ENCODE measurements around the gene RTN4IP1.
"Not testable (repeated sequence)": the region's sequence is repeated elsewhere in the genome, so short reads cannot be mapped to it uniquely, and the experiment has no call there.

RTN4IP1 gene

DNA sequence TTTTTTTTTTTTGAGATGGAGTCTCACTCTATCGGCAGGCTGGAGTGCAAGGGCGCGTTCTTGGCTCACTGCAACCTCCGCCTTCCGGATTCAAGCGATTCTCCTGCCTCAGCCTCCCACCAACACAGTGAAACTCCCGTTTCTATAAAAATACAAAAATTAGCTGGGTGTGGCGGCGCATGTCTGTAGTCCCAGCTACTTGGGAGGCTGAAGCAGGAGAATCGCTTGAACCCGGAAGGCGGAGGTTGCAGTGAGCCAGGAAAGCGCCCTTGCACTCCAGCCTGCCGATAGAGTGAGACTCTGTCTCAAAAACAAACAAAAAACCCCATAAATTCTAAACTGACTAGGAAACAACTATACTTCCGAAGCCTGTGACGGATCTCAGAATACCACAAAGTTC lies 1.5 kb downstream of the RTN4IP1 start:
- H4K8ac ChIP-seq (ENCODE audit: low read depth, low read length); H3K79me1 ChIP-seq (ENCODE audit: low read length); H3K9ac ChIP-seq (ENCODE audit: low read length); H3K18ac ChIP-seq (ENCODE audit: low read length); H3K36me3 ChIP-seq (ENCODE audit: control insufficient read depth, insufficient read depth, low read length); H3K4me2 ChIP-seq (ENCODE audit: low read length); H3K4me3 ChIP-seq (ENCODE audit: low read length); H3K23ac ChIP-seq (ENCODE audit: low read length); H3K56ac ChIP-seq (ENCODE audit: low read length); H4K5ac ChIP-seq (ENCODE audit: low read length); H3K4me1 ChIP-seq (ENCODE audit: control insufficient read depth, low read depth, low read length); H3K4ac ChIP-seq (ENCODE audit: low read depth, low read length); H2BK120ac ChIP-seq (ENCODE audit: low read depth, low read length); H2BK5ac ChIP-seq (ENCODE audit: low read length); H3K27me3 ChIP-seq (ENCODE audit: insufficient read depth, low read length, poor library complexity); H2BK15ac ChIP-seq (replicated peaks; ENCODE audit: low read depth); H3K27ac ChIP-seq (ENCODE audit: low read depth, low read length); H2AK5ac ChIP-seq (ENCODE audit: low read length); DNase-seq: not testable (repeated sequence)
- no CpG with 5 or more reads among the region's 16 CpGs for WGBS (ENCODE audit: extremely low coverage, insufficient coverage, low lambda C conversion rate)
- peaks cover 12% of the 10 kb centered on the region for H3K79me2 ChIP-seq (ENCODE audit: control insufficient read depth, insufficient read depth, low read length)

DNA sequence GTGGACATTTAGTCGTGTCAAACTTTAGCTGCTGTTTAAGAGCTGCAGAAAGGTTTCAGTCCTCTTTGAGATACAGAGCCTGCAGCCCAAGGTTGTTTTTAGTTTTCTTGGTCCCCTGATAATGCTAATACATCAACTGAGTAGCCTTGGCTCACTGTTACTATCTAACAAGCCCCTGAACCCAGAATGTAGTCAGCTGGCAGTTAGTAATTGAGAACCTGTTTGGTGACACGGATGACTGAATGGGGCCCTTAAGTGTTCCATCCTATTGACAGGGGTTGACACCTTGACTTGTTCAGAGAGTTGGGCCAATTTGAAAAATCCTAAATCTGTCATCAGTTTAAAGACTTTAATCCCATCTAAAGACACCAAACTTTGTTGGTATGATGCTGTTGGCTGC lies 2.8 kb downstream of the RTN4IP1 start:
- H2BK15ac ChIP-seq (replicated peaks; ENCODE audit: low read depth), result no peak overlapping the region
- no peak overlapping the region for H2AK5ac ChIP-seq (ENCODE audit: low read length)
- no peaks in the 10 kb centered on the region for H3K36me3 ChIP-seq (ENCODE audit: control insufficient read depth, insufficient read depth, low read length)
- no peak overlapping the region for H3K4me3 ChIP-seq (ENCODE audit: low read length)
- no peak overlapping the region for H3K56ac ChIP-seq (ENCODE audit: low read length)
- no peak overlapping the region for H4K5ac ChIP-seq (ENCODE audit: low read length)
- H2BK120ac ChIP-seq (ENCODE audit: low read depth, low read length), result no peak overlapping the region
- no peak overlapping the region for H3K4ac ChIP-seq (ENCODE audit: low read depth, low read length)
- no peaks in the 10 kb centered on the region for H3K27me3 ChIP-seq (ENCODE audit: insufficient read depth, low read length, poor library complexity)
- peaks cover 9% of the 10 kb centered on the region for H3K79me2 ChIP-seq (ENCODE audit: control insufficient read depth, insufficient read depth, low read length)
- no peak overlapping the region for H3K18ac ChIP-seq (ENCODE audit: low read length)
- H3K9ac ChIP-seq (ENCODE audit: low read length), result no peak overlapping the region
- no peak for DNase-seq
- no CpG with 5 or more reads among the region's 2 CpGs for WGBS (ENCODE audit: extremely low coverage, insufficient coverage, low lambda C conversion rate)
- H3K4me1 ChIP-seq (ENCODE audit: control insufficient read depth, low read depth, low read length), result no peaks in the 10 kb centered on the region
- no peak overlapping the region for H3K27ac ChIP-seq (ENCODE audit: low read depth, low read length)
- H3K79me1 ChIP-seq (ENCODE audit: low read length), result no peaks in the 10 kb centered on the region
- no peak overlapping the region for H3K23ac ChIP-seq (ENCODE audit: low read length)
- no peak overlapping the region for H3K4me2 ChIP-seq (ENCODE audit: low read length)
- H2BK5ac ChIP-seq (ENCODE audit: low read length), result no peak overlapping the region
- no peak overlapping the region for H4K8ac ChIP-seq (ENCODE audit: low read depth, low read length)

- Histone ChIP-seq H3K23ac (ENCODE audit: low read length) (no peak overlapping the region), H3K27ac (ENCODE audit: low read depth, low read length) (no peak overlapping the region), H3K4me2 (ENCODE audit: low read length) (no peak overlapping the region), H3K4ac (ENCODE audit: low read depth, low read length) (no peak overlapping the region), H3K18ac (ENCODE audit: low read length) (no peak overlapping the region), H3K27me3 (ENCODE audit: insufficient read depth, low read length, poor library complexity) (no peaks in the 10 kb centered on the region), H3K56ac (ENCODE audit: low read length) (no peak overlapping the region), H3K79me1 (ENCODE audit: low read length) (no peaks in the 10 kb centered on the region), H2BK15ac (replicated peaks; ENCODE audit: low read depth) (no peak overlapping the region), H4K5ac (ENCODE audit: low read length) (no peak overlapping the region), H3K9ac (ENCODE audit: low read length) (no peak overlapping the region), H2AK5ac (ENCODE audit: low read length) (no peak overlapping the region), H3K36me3 (ENCODE audit: control insufficient read depth, insufficient read depth, low read length) (peaks cover 1% of the 10 kb centered on the region), H3K4me1 (ENCODE audit: control insufficient read depth, low read depth, low read length) (no peaks in the 10 kb centered on the region), H3K79me2 (ENCODE audit: control insufficient read depth, insufficient read depth, low read length) (no peaks in the 10 kb centered on the region), H4K8ac (ENCODE audit: low read depth, low read length) (no peak overlapping the region), H2BK120ac (ENCODE audit: low read depth, low read length) (no peak overlapping the region), H3K4me3 (ENCODE audit: low read length) (no peak overlapping the region), H2BK5ac (ENCODE audit: low read length) (no peak overlapping the region)
- no CpG with 5 or more reads among the region's 1 CpG for WGBS (ENCODE audit: extremely low coverage, insufficient coverage, low lambda C conversion rate)
- DNase-seq, result no peak
Observed at GRCh38 chr6:106623039-106623438, 6.3 kb downstream of the RTN4IP1 start.

DNA sequence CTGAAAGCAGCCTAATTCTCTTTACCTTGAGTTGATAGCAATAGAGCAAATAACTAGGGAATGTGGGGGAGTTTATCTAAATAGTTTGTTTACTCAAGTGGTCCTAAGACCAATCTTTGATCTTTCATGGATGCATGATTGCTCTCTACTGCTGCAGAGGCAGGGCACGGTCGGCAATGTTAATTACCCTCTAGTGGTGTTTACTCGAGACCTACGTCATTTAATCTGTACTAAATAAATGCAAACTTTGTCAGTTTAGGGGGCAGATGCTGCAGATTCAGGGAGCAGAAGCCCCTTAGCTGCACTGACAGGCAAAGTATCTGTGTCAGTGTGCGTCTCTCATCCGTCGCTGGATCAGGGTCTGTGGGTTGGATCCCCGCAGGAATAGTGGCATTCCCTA lies 6.9 kb downstream of the RTN4IP1 start:
- no peak overlapping the region for H3K27ac ChIP-seq (ENCODE audit: low read depth, low read length)
- no peak overlapping the region for H2BK5ac ChIP-seq (ENCODE audit: low read length)
- H2BK120ac ChIP-seq (ENCODE audit: low read depth, low read length), result no peak overlapping the region
- H3K23ac ChIP-seq (ENCODE audit: low read length), result no peak overlapping the region
- no peak overlapping the region for H3K56ac ChIP-seq (ENCODE audit: low read length)
- H3K79me1 ChIP-seq (ENCODE audit: low read length), result no peaks in the 10 kb centered on the region
- H3K79me2 ChIP-seq (ENCODE audit: control insufficient read depth, insufficient read depth, low read length), result no peaks in the 10 kb centered on the region
- H3K4me1 ChIP-seq (ENCODE audit: control insufficient read depth, low read depth, low read length), result no peaks in the 10 kb centered on the region
- no peak overlapping the region for H2BK15ac ChIP-seq (replicated peaks; ENCODE audit: low read depth)
- H3K9ac ChIP-seq (ENCODE audit: low read length), result no peak overlapping the region
- H3K4ac ChIP-seq (ENCODE audit: low read depth, low read length), result no peak overlapping the region
- H3K4me3 ChIP-seq (ENCODE audit: low read length), result peak overlapping the region; percentile 4
- no CpG with 5 or more reads among the region's 8 CpGs for WGBS (ENCODE audit: extremely low coverage, insufficient coverage, low lambda C conversion rate)
- peaks cover 1% of the 10 kb centered on the region for H3K36me3 ChIP-seq (ENCODE audit: control insufficient read depth, insufficient read depth, low read length)
- no peak for DNase-seq
- no peak overlapping the region for H3K18ac ChIP-seq (ENCODE audit: low read length)
- H3K4me2 ChIP-seq (ENCODE audit: low read length), result no peak overlapping the region
- H4K5ac ChIP-seq (ENCODE audit: low read length), result no peak overlapping the region
- H2AK5ac ChIP-seq (ENCODE audit: low read length), result no peak overlapping the region
- no peak overlapping the region for H4K8ac ChIP-seq (ENCODE audit: low read depth, low read length)
- no peaks in the 10 kb centered on the region for H3K27me3 ChIP-seq (ENCODE audit: insufficient read depth, low read length, poor library complexity)

DNA sequence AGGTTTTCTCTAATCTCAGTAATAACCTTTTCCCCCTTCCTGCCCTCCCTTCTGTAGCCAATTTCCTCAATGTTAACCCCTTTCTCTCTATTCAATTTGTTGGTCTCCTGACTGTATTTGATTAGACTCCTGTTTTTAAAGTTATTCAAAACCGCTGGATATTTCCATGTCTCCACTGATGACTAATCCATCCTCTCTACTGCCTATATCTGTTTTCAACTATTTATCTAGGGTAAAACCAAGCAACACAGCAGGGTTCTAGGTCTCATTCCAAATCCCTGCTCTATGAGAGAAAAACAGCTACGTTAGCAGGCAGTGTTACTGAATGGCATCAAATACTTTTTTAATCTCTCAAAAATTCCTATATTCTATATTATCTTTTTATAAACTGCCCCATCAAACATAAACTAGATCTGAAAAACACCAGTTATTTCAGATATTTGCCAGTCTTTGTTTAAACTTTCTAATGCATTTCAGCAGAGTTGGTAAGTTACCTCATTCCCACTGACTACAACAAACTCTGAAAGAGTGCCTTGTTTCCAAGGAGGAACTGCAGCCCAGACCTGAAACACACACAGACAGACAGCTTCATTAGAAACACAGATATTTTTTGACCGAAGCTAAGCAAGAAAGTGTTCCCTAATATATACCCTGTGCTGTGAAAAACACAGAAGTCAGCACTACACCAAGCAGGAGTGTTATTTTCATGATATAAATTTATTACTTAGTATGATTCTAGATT lies 8.2 kb downstream of the RTN4IP1 start:
- WGBS (ENCODE audit: extremely low coverage, insufficient coverage, low lambda C conversion rate), result no CpG with 5 or more reads among the region's 3 CpGs
- Histone ChIP-seq H2AK5ac (ENCODE audit: low read length) (no peak overlapping the region), H3K79me1 (ENCODE audit: low read length) (no peaks in the 10 kb centered on the region), H3K4me2 (ENCODE audit: low read length) (no peak overlapping the region), H4K5ac (ENCODE audit: low read length) (no peak overlapping the region), H2BK120ac (ENCODE audit: low read depth, low read length) (no peak overlapping the region), H3K36me3 (ENCODE audit: control insufficient read depth, insufficient read depth, low read length) (peaks cover 1% of the 10 kb centered on the region), H3K4me1 (ENCODE audit: control insufficient read depth, low read depth, low read length) (no peaks in the 10 kb centered on the region), H4K8ac (ENCODE audit: low read depth, low read length) (no peak overlapping the region), H2BK5ac (ENCODE audit: low read length) (no peak overlapping the region), H3K23ac (ENCODE audit: low read length) (no peak overlapping the region), H3K9ac (ENCODE audit: low read length) (no peak overlapping the region), H3K27ac (ENCODE audit: low read depth, low read length) (no peak overlapping the region), H3K56ac (ENCODE audit: low read length) (no peak overlapping the region), H2BK15ac (replicated peaks; ENCODE audit: low read depth) (no peak overlapping the region), H3K18ac (ENCODE audit: low read length) (no peak overlapping the region), H3K4me3 (ENCODE audit: low read length) (no peak overlapping the region), H3K27me3 (ENCODE audit: insufficient read depth, low read length, poor library complexity) (no peaks in the 10 kb centered on the region), H3K79me2 (ENCODE audit: control insufficient read depth, insufficient read depth, low read length) (no peaks in the 10 kb centered on the region), H3K4ac (ENCODE audit: low read depth, low read length) (no peak overlapping the region)
- peak; percentile 16 for DNase-seq

DNA sequence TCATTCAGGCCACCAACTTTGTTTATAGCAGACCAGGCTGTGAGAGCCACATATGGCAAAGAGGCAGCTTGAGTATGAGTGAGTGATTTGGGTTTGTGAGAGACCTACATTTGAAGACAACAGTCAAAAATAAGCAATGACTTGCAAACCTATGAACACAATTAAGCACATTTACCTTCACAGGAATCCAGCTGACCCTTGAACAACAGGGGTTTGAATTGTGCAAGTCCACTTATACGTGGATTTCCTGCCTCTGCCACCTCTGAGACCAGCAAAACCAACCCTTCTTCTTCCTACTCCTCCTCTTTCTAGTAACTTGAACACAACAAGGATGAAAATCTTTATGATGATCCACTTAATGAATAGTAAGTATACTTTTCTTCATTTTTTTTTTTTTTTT lies 10.1 kb downstream of the RTN4IP1 start:
- H3K27me3 ChIP-seq (ENCODE audit: insufficient read depth, low read length, poor library complexity), result no peaks in the 10 kb centered on the region
- H3K23ac ChIP-seq (ENCODE audit: low read length), result no peak overlapping the region
- H2BK120ac ChIP-seq (ENCODE audit: low read depth, low read length), result no peak overlapping the region

More for the DNA sequence above, 10.1 kb downstream of the RTN4IP1 start:
- H3K4me1 ChIP-seq (ENCODE audit: control insufficient read depth, low read depth, low read length), result no peaks in the 10 kb centered on the region
- no peak overlapping the region for H3K56ac ChIP-seq (ENCODE audit: low read length)
- H3K4me3 ChIP-seq (ENCODE audit: low read length), result no peak overlapping the region
- H2BK15ac ChIP-seq (replicated peaks; ENCODE audit: low read depth), result no peak overlapping the region
- H2AK5ac ChIP-seq (ENCODE audit: low read length), result no peak overlapping the region
- H3K4ac ChIP-seq (ENCODE audit: low read depth, low read length), result no peak overlapping the region
- no peak overlapping the region for H4K5ac ChIP-seq (ENCODE audit: low read length)
- no peak overlapping the region for H4K8ac ChIP-seq (ENCODE audit: low read depth, low read length)
- no peak overlapping the region for H3K4me2 ChIP-seq (ENCODE audit: low read length)
- no peaks in the 10 kb centered on the region for H3K79me2 ChIP-seq (ENCODE audit: control insufficient read depth, insufficient read depth, low read length)
- WGBS (ENCODE audit: extremely low coverage, insufficient coverage, low lambda C conversion rate), result no CpG with 5 or more reads among the region's 1 CpG
- no peak overlapping the region for H3K18ac ChIP-seq (ENCODE audit: low read length)
- no peaks in the 10 kb centered on the region for H3K79me1 ChIP-seq (ENCODE audit: low read length)
- H2BK5ac ChIP-seq (ENCODE audit: low read length), result no peak overlapping the region
- H3K36me3 ChIP-seq (ENCODE audit: control insufficient read depth, insufficient read depth, low read length), result peaks cover 1% of the 10 kb centered on the region
- no peak for DNase-seq
- H3K9ac ChIP-seq (ENCODE audit: low read length), result no peak overlapping the region
- H3K27ac ChIP-seq (ENCODE audit: low read depth, low read length), result no peak overlapping the region
